ENCODE results near the gene ACMSD.

GRCh38 chr2:134845719-134846118 lies 7.3 kb downstream of the ACMSD start:
- TF ChIP-seq POLR2AphosphoS5 (IDR thresholded peaks at IDR 0.05; ENCODE audit: low read depth) (no peak), CTCF (IDR thresholded peaks at IDR 0.05; ENCODE audit: insufficient read depth, low read length) (no peak), GABPA (IDR thresholded peaks at IDR 0.05; ENCODE audit: low read depth) (no peak), SPI1 (IDR thresholded peaks at IDR 0.05; ENCODE audit: borderline replicate concordance, low read depth) (no peak), REST (IDR thresholded peaks at IDR 0.05; ENCODE audit: insufficient replicate concordance, low read depth) (no peak)

Measured in HL-60 (cell line).